ENCODE data around the gene TNFSF4.
"Not testable (repeated sequence)": the region's sequence is repeated elsewhere in the genome, so short reads cannot be mapped to it uniquely, and the experiment has no call there.

The TNFSF4 gene

GRCh38 chr1:173234434-173234833 is 27.3 kb upstream of the TNFSF4 start:
- H3K27me3 ChIP-seq (ENCODE audit: control insufficient read depth, insufficient read depth, low read length); H3K4me1 ChIP-seq (ENCODE audit: control insufficient read depth, insufficient read depth, low read length); H3K4me3 ChIP-seq (ENCODE audit: low read length); H3K9me3 ChIP-seq (ENCODE audit: control insufficient read depth, low read length); H3K9ac ChIP-seq (ENCODE audit: low read length); H3K36me3 ChIP-seq (ENCODE audit: control insufficient read depth, insufficient read depth, low read length): not testable (repeated sequence)

GRCh38 chr1:173229031-173229430 is 21.9 kb upstream of the TNFSF4 start:
- H3K27me3 ChIP-seq (ENCODE audit: control insufficient read depth, insufficient read depth, low read length); H3K4me3 ChIP-seq (ENCODE audit: low read length); H3K9me3 ChIP-seq (ENCODE audit: control insufficient read depth, low read length); H3K9ac ChIP-seq (ENCODE audit: low read length); H3K4me1 ChIP-seq (ENCODE audit: control insufficient read depth, insufficient read depth, low read length); H3K36me3 ChIP-seq (ENCODE audit: control insufficient read depth, insufficient read depth, low read length): not testable (repeated sequence)

- Histone ChIP-seq H3K4me1 (ENCODE audit: control insufficient read depth, insufficient read depth, low read length) (no peaks in the 10 kb centered on the region), H3K27me3 (ENCODE audit: control insufficient read depth, insufficient read depth, low read length) (no peaks in the 10 kb centered on the region), H3K9ac (ENCODE audit: low read length) (no peak overlapping the region), H3K9me3 (ENCODE audit: control insufficient read depth, low read length) (no peaks in the 10 kb centered on the region), H3K36me3 (ENCODE audit: control insufficient read depth, insufficient read depth, low read length) (no peaks in the 10 kb centered on the region), H3K4me3 (ENCODE audit: low read length) (no peak overlapping the region)
Measured at GRCh38 chr1:173224949-173225348, 17.8 kb upstream of the TNFSF4 start.

GRCh38 chr1:173224280-173224892 is 17.3 kb upstream of the TNFSF4 start:
- Histone ChIP-seq H3K9me3 (ENCODE audit: control insufficient read depth, low read length) (no peaks in the 10 kb centered on the region), H3K4me3 (ENCODE audit: low read length) (no peak overlapping the region), H3K27me3 (ENCODE audit: control insufficient read depth, insufficient read depth, low read length) (no peaks in the 10 kb centered on the region), H3K36me3 (ENCODE audit: control insufficient read depth, insufficient read depth, low read length) (no peaks in the 10 kb centered on the region), H3K4me1 (ENCODE audit: control insufficient read depth, insufficient read depth, low read length) (no peaks in the 10 kb centered on the region), H3K9ac (ENCODE audit: low read length) (no peak overlapping the region)

- no peaks in the 10 kb centered on the region for H3K4me1 ChIP-seq (ENCODE audit: control insufficient read depth, insufficient read depth, low read length)
Measured at GRCh38 chr1:173223031-173223380, 15.9 kb upstream of the TNFSF4 start.

GRCh38 chr1:173222149-173223030 is 15.3 kb upstream of the TNFSF4 start:
- no peak overlapping the region for H3K4me3 ChIP-seq (ENCODE audit: low read length)
- no peaks in the 10 kb centered on the region for H3K9me3 ChIP-seq (ENCODE audit: control insufficient read depth, low read length)
- H3K36me3 ChIP-seq (ENCODE audit: control insufficient read depth, insufficient read depth, low read length): no peaks in the 10 kb centered on the region
- no peak overlapping the region for H3K9ac ChIP-seq (ENCODE audit: low read length)
- H3K27me3 ChIP-seq (ENCODE audit: control insufficient read depth, insufficient read depth, low read length): no peaks in the 10 kb centered on the region
- no peaks in the 10 kb centered on the region for H3K4me1 ChIP-seq (ENCODE audit: control insufficient read depth, insufficient read depth, low read length)

More at GRCh38 chr1:173223031-173223380, 15.9 kb upstream of the TNFSF4 start:
- Histone ChIP-seq H3K4me3 (ENCODE audit: low read length) (no peak overlapping the region), H3K9me3 (ENCODE audit: control insufficient read depth, low read length) (no peaks in the 10 kb centered on the region), H3K36me3 (ENCODE audit: control insufficient read depth, insufficient read depth, low read length) (no peaks in the 10 kb centered on the region), H3K9ac (ENCODE audit: low read length) (no peak overlapping the region), H3K27me3 (ENCODE audit: control insufficient read depth, insufficient read depth, low read length) (no peaks in the 10 kb centered on the region)

- no peak overlapping the region for H3K4me3 ChIP-seq (ENCODE audit: low read length)
- H3K27me3 ChIP-seq (ENCODE audit: control insufficient read depth, insufficient read depth, low read length): no peaks in the 10 kb centered on the region
- no peak overlapping the region for H3K9ac ChIP-seq (ENCODE audit: low read length)
- no peaks in the 10 kb centered on the region for H3K36me3 ChIP-seq (ENCODE audit: control insufficient read depth, insufficient read depth, low read length)
- H3K4me1 ChIP-seq (ENCODE audit: control insufficient read depth, insufficient read depth, low read length): no peaks in the 10 kb centered on the region
- no peaks in the 10 kb centered on the region for H3K9me3 ChIP-seq (ENCODE audit: control insufficient read depth, low read length)
Measured at GRCh38 chr1:173220157-173220556, 13.0 kb upstream of the TNFSF4 start.

GRCh38 chr1:173213665-173214064 is 6.5 kb upstream of the TNFSF4 start:
- Histone ChIP-seq H3K4me3 (ENCODE audit: low read length) (no peak overlapping the region), H3K36me3 (ENCODE audit: control insufficient read depth, insufficient read depth, low read length) (no peaks in the 10 kb centered on the region), H3K9ac (ENCODE audit: low read length) (no peak overlapping the region), H3K4me1 (ENCODE audit: control insufficient read depth, insufficient read depth, low read length) (peaks cover 33% of the 10 kb centered on the region), H3K27me3 (ENCODE audit: control insufficient read depth, insufficient read depth, low read length) (no peaks in the 10 kb centered on the region), H3K9me3 (ENCODE audit: control insufficient read depth, low read length) (no peaks in the 10 kb centered on the region)

- Histone ChIP-seq H3K4me1 (ENCODE audit: control insufficient read depth, insufficient read depth, low read length) (peaks cover 34% of the 10 kb centered on the region), H3K4me3 (ENCODE audit: low read length) (no peak overlapping the region), H3K36me3 (ENCODE audit: control insufficient read depth, insufficient read depth, low read length) (no peaks in the 10 kb centered on the region), H3K27me3 (ENCODE audit: control insufficient read depth, insufficient read depth, low read length) (no peaks in the 10 kb centered on the region), H3K9me3 (ENCODE audit: control insufficient read depth, low read length) (no peaks in the 10 kb centered on the region), H3K9ac (ENCODE audit: low read length) (no peak overlapping the region)
Measured at GRCh38 chr1:173212952-173213491, 5.9 kb upstream of the TNFSF4 start.

GRCh38 chr1:173210716-173211231 is 3.6 kb upstream of the TNFSF4 start:
- no peak overlapping the region for H3K4me3 ChIP-seq (ENCODE audit: low read length)
- no peaks in the 10 kb centered on the region for H3K36me3 ChIP-seq (ENCODE audit: control insufficient read depth, insufficient read depth, low read length)
- H3K9ac ChIP-seq (ENCODE audit: low read length): no peak overlapping the region
- no peaks in the 10 kb centered on the region for H3K27me3 ChIP-seq (ENCODE audit: control insufficient read depth, insufficient read depth, low read length)
- no peaks in the 10 kb centered on the region for H3K9me3 ChIP-seq (ENCODE audit: control insufficient read depth, low read length)
- H3K4me1 ChIP-seq (ENCODE audit: control insufficient read depth, insufficient read depth, low read length): peaks cover 51% of the 10 kb centered on the region

- H3K27me3 ChIP-seq (ENCODE audit: control insufficient read depth, insufficient read depth, low read length): no peaks in the 10 kb centered on the region
- peaks cover 56% of the 10 kb centered on the region for H3K4me1 ChIP-seq (ENCODE audit: control insufficient read depth, insufficient read depth, low read length)
- no peaks in the 10 kb centered on the region for H3K36me3 ChIP-seq (ENCODE audit: control insufficient read depth, insufficient read depth, low read length)
- H3K9ac ChIP-seq (ENCODE audit: low read length): no peak overlapping the region
- H3K9me3 ChIP-seq (ENCODE audit: control insufficient read depth, low read length): no peaks in the 10 kb centered on the region
- no peak overlapping the region for H3K4me3 ChIP-seq (ENCODE audit: low read length)
Measured at GRCh38 chr1:173210283-173210682, 3.2 kb upstream of the TNFSF4 start.

- Histone ChIP-seq H3K4me3 (ENCODE audit: low read length) (no peak overlapping the region), H3K9me3 (ENCODE audit: control insufficient read depth, low read length) (no peaks in the 10 kb centered on the region), H3K9ac (ENCODE audit: low read length) (no peak overlapping the region), H3K27me3 (ENCODE audit: control insufficient read depth, insufficient read depth, low read length) (no peaks in the 10 kb centered on the region), H3K36me3 (ENCODE audit: control insufficient read depth, insufficient read depth, low read length) (no peaks in the 10 kb centered on the region), H3K4me1 (ENCODE audit: control insufficient read depth, insufficient read depth, low read length) (peaks cover 57% of the 10 kb centered on the region)
Measured at GRCh38 chr1:173208868-173209267, 1.7 kb upstream of the TNFSF4 start.
